GM23338 (cell line): Measurements from ENCODE around the gene ADAMTSL2. TPM values are rescaled to one million over a fixed set of nuclear protein-coding genes. Genes with fewer than 3 reads are reported as not detected.

ENCODE experiments used
- ATAC-seq: fragments of 200-7000 bp; cut with Tn5 transposase; 3 replicates; pipeline ENCODE4 v1.9.1; 2020
- DNase-seq: peaks from one replicate; pipeline ENCODE4 v3.0.0-alpha.2; 2015; ENCODE audit warnings: low spot score
- H2AFZ ChIP-seq: fragments of 200-600 bp; sonication (generic); 2 replicates; pipeline ENCODE4 v1.8.0; 2016; ENCODE audit warnings: antibody characterized with exemption, mild to moderate bottlenecking, moderate library complexity
- H3F3A ChIP-seq: fragments of 200-600 bp; sonication (generic); replicated peaks from 2 replicates; pipeline ENCODE4 v1.8.0; 2017; ENCODE audit warnings: antibody characterized with exemption, mixed run types, low read depth
- H3K27ac ChIP-seq: fragments of 200-600 bp; sonication (generic); 2 replicates; pipeline ENCODE4 v1.6.1; 2016; ENCODE audit warnings: low read depth
- H3K27me3 ChIP-seq: fragments of 200-600 bp; sonication (generic); 2 replicates; pipeline ENCODE4 v1.8.0; 2016; ENCODE audit warnings: mild to moderate bottlenecking, mixed run types, moderate library complexity; ENCODE audit not compliant: insufficient read depth
- H3K36me3 ChIP-seq: fragments of 200-600 bp; sonication (generic); 2 replicates; pipeline ENCODE4 v1.8.0; 2016; ENCODE audit warnings: mild to moderate bottlenecking; ENCODE audit not compliant: insufficient read depth
- H3K4me1 ChIP-seq: fragments of 200-600 bp; sonication (generic); 2 replicates; pipeline ENCODE4 v1.8.0; 2016; ENCODE audit warnings: mild to moderate bottlenecking, moderate library complexity; ENCODE audit not compliant: insufficient read depth
- H3K4me2 ChIP-seq: fragments of 200-600 bp; sonication (generic); 2 replicates; pipeline ENCODE4 v1.7.1; 2017; ENCODE audit warnings: mixed run types
- H3K4me3 ChIP-seq: fragments of 200-600 bp; sonication (generic); 2 replicates; pipeline ENCODE4 v1.6.1; 2016; ENCODE audit warnings: mixed run types
- H3K79me2 ChIP-seq: fragments of 200-600 bp; sonication (generic); replicated peaks from 2 replicates; pipeline ENCODE4 v1.8.0; 2017; ENCODE audit warnings: mild to moderate bottlenecking; ENCODE audit not compliant: insufficient read depth
- H3K9me2 ChIP-seq: fragments of 200-600 bp; sonication (generic); 2 replicates; pipeline ENCODE4 v1.8.0; 2017; ENCODE audit not compliant: insufficient read depth
- H4K20me1 ChIP-seq: fragments of 200-600 bp; sonication (generic); replicated peaks from 2 replicates; pipeline ENCODE4 v1.8.0; 2017; ENCODE audit warnings: mild to moderate bottlenecking; ENCODE audit not compliant: insufficient read depth
- H3K27ac Mint-ChIP-seq: 2 replicates; pipeline ENCODE4 v1.8.0; 2020; ENCODE audit warnings: inconsistent platforms, mild to moderate bottlenecking, moderate library complexity, mixed read lengths
- H3K27me3 Mint-ChIP-seq: 3 replicates; pipeline ENCODE4 v1.8.0; 2022; ENCODE audit warnings: low read depth, mild to moderate bottlenecking, moderate library complexity, mixed read lengths, inconsistent platforms; ENCODE audit not compliant: insufficient read depth, poor library complexity
- H3K36me3 Mint-ChIP-seq: 3 replicates; pipeline ENCODE4 v1.8.0; 2021; ENCODE audit warnings: low read depth, mild to moderate bottlenecking, inconsistent platforms, moderate library complexity, mixed read lengths
- H3K4me1 Mint-ChIP-seq: 3 replicates; pipeline ENCODE4 v1.8.0; 2020; ENCODE audit warnings: mild to moderate bottlenecking, inconsistent platforms, mixed read lengths
- H3K4me3 Mint-ChIP-seq: 3 replicates; pipeline ENCODE4 v1.8.0; 2021; ENCODE audit warnings: moderate library complexity, mild to moderate bottlenecking, inconsistent platforms, mixed read lengths
- H3K9me3 Mint-ChIP-seq: 3 replicates; pipeline ENCODE4 v1.8.0; 2020; ENCODE audit warnings: moderate library complexity, mild to moderate bottlenecking, inconsistent platforms, mixed read lengths
- EZH2 ChIP-seq: fragments of 200-600 bp; sonication (generic); IDR thresholded peaks from one replicate; pipeline ENCODE4 v1.8.0; 2017; ENCODE audit warnings: antibody characterized with exemption, mild to moderate bottlenecking, low read depth; ENCODE audit not compliant: unreplicated experiment
- EZH2phosphoT487 ChIP-seq: fragments of 200-600 bp; sonication (generic); IDR thresholded peaks from one replicate; pipeline ENCODE4 v1.8.1; 2018; ENCODE audit warnings: antibody characterized with exemption; ENCODE audit not compliant: unreplicated experiment
- JUNB ChIP-seq: IDR thresholded peaks from one replicate; pipeline ENCODE4 v1.6.1; 2016; ENCODE audit warnings: antibody characterized with exemption; ENCODE audit not compliant: unreplicated experiment
- NANOG ChIP-seq: IDR thresholded peaks from 2 replicates; pipeline ENCODE4 v1.6.1; 2016; ENCODE audit warnings: antibody characterized with exemption, borderline replicate concordance
- POLR2AphosphoS5 ChIP-seq: IDR thresholded peaks from 2 replicates; pipeline ENCODE4 v1.6.1; 2016; ENCODE audit warnings: antibody characterized with exemption, low read depth
- REST ChIP-seq: IDR thresholded peaks from one replicate; pipeline ENCODE4 v1.6.1; 2018; ENCODE audit warnings: antibody characterized with exemption; ENCODE audit not compliant: unreplicated experiment
- STAT1 ChIP-seq: IDR thresholded peaks from one replicate; pipeline ENCODE4 v1.6.1; 2016; ENCODE audit warnings: antibody characterized with exemption; ENCODE audit not compliant: unreplicated experiment
- ZNF114 ChIP-seq: fragments of 250-450 bp; sonication (Bioruptor Pico); IDR thresholded peaks from 2 replicates; pipeline ENCODE4 v1.5.0; 2020; ENCODE audit warnings: mild to moderate bottlenecking, moderate library complexity
- ZNF331 ChIP-seq: fragments of 250-450 bp; sonication (Bioruptor Pico); IDR thresholded peaks from 2 replicates; pipeline ENCODE4 v1.5.0; 2020; ENCODE audit warnings: low read depth, mild to moderate bottlenecking, moderate library complexity
- polyA plus RNA-seq: library from polyadenylated mRNA; unstranded; fragments of >200 nt; fragmentation: Nextera tagmentation; extraction: Ambion mirVana; gene quantifications from 2 replicates; pipeline ENCODE4 v1.2.1, GENCODE V29; 2016
- total RNA-seq: library from RNA; depleted of rRNA; stranded (reverse); fragments of >200 nt; shearing (Covaris generic); gene quantifications from 2 replicates; pipeline ENCODE4 v1.2.3, GENCODE V29; 2014
- TF ChIP-seq, protein P1 (sequence below): fragments of 250-450 bp; sonication (Bioruptor Pico); IDR thresholded peaks from 2 replicates; pipeline ENCODE4 v1.5.0; 2020; ENCODE audit warnings: mild to moderate bottlenecking, moderate library complexity

The ADAMTSL2 gene
- total and polyA plus RNA-seq, 2 experiments from 2014 or later, result 0.15 to 0.66 TPM

DNA sequence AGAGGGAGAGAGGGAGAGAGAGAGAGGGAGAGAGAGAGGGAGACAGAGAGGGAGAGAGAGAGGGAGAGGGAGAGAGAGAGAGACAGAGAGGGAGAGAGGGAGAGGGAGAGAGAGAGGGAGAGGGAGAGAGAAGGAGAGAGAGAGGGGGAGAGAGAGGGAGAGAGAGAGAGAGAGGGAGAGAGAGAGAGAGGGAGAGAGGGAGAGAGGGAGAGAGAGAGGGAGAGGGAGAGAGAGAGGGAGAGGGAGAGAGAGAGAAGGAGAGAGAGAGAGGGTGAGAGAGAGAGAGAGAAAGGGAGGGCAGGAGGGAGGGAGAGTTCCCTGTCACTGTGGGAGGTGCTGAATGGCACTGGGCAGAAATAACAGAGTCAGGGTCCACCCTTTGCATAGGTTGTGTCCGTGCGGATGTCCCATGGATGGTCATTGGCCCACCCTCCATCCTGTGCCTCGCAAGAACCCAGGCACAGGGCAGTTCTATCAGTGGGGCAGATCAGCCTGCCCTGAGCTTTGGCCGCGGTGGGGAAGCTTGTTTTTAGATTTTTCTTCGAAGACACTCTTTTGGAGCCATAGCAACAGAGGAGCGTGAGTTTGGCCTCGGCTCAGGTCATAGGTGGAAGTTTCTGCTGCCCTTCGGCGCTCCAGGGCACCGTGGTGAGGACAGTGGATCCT is 30.1 kb downstream of the ADAMTSL2 start:
- DNase-seq (no peak), ATAC-seq (no peak; the same call in 1 of the 3 replicates)
- H3K36me3 ChIP-seq, result no peaks in the 10 kb centered on the region
- H3K4me2 ChIP-seq, result no peak overlapping the region
- no peak overlapping the region for H3K4me3 ChIP-seq
- H3K9me2 ChIP-seq, result no peaks in the 10 kb centered on the region
- Mint-ChIP-seq H3K27me3 (peaks cover 8% of the 10 kb centered on the region), H3K4me3 (no peak overlapping the region), H3K9me3 (no peaks in the 10 kb centered on the region; the same call in 2 of the 3 replicates), H3K36me3 (no peaks in the 10 kb centered on the region; the same call in 2 of the 3 replicates), H3K27ac (no peak overlapping the region), H3K4me1 (peaks cover 19% of the 10 kb centered on the region)
- 0 out of 2 replicates have a peak overlapping the region, but pooled peaks have one; percentile 32 for H3K27ac ChIP-seq
- H4K20me1 ChIP-seq, result no peaks in the 10 kb centered on the region
- H3K4me1 ChIP-seq, result no peaks in the 10 kb centered on the region
- H2AFZ ChIP-seq, result no peak overlapping the region
- no peaks in the 10 kb centered on the region for H3K27me3 ChIP-seq
- H3F3A ChIP-seq, result no peaks in the 10 kb centered on the region
- no peaks in the 10 kb centered on the region for H3K79me2 ChIP-seq
- TF ChIP-seq EZH2 (no peak), ZNF331 (CRISPR knock-in tag) (no peak), JUNB (no peak)

DNA sequence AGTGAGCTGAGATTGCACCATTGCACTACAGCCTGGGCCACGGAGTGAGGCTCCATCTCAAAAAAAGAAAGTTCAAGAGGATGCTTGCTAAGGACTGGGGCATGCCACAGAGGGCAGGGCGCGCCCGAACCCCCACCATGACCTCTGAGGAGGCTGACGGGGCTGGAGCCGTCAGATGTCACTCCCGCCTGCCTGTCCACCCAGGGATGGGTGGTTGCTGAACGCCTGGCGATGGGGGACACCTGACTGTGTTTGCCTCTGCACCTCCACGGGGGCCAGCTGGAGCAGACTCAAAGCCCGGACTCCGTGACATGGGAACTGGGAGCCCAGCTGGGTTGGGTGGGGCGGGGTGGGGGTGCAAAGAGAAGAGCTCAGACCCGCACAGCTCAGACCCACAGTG is 31.9 kb downstream of the ADAMTSL2 start:
- DNase-seq (no peak), ATAC-seq (no peak)
- no peaks in the 10 kb centered on the region for H3K27me3 ChIP-seq
- H4K20me1 ChIP-seq, result no peaks in the 10 kb centered on the region
- no peaks in the 10 kb centered on the region for H3K36me3 ChIP-seq
- peaks cover 4% of the 10 kb centered on the region for H3K27me3 Mint-ChIP-seq
- peaks cover 20% of the 10 kb centered on the region for H3K4me1 Mint-ChIP-seq
- no peak overlapping the region for H3K4me2 ChIP-seq
- no peaks in the 10 kb centered on the region for H3K9me3 Mint-ChIP-seq
- no peak overlapping the region for H3K4me3 Mint-ChIP-seq
- no peaks in the 10 kb centered on the region; the same call in 2 of the 3 replicates for H3K36me3 Mint-ChIP-seq
- no peak overlapping the region for H2AFZ ChIP-seq
- no peaks in the 10 kb centered on the region for H3K79me2 ChIP-seq
- no peak overlapping the region for H3K4me3 ChIP-seq
- no peak overlapping the region; the same call in 1 of the 2 replicates for H3K27ac Mint-ChIP-seq
- no peaks in the 10 kb centered on the region for H3K9me2 ChIP-seq
- H3F3A ChIP-seq, result no peaks in the 10 kb centered on the region
- H3K27ac ChIP-seq, result no peak overlapping the region
- no peaks in the 10 kb centered on the region for H3K4me1 ChIP-seq
- TF ChIP-seq NANOG, result no peak
- no peak for TF ChIP-seq EZH2
- TF ChIP-seq EZH2phosphoT487, result no peak
- TF ChIP-seq, protein P1, sequence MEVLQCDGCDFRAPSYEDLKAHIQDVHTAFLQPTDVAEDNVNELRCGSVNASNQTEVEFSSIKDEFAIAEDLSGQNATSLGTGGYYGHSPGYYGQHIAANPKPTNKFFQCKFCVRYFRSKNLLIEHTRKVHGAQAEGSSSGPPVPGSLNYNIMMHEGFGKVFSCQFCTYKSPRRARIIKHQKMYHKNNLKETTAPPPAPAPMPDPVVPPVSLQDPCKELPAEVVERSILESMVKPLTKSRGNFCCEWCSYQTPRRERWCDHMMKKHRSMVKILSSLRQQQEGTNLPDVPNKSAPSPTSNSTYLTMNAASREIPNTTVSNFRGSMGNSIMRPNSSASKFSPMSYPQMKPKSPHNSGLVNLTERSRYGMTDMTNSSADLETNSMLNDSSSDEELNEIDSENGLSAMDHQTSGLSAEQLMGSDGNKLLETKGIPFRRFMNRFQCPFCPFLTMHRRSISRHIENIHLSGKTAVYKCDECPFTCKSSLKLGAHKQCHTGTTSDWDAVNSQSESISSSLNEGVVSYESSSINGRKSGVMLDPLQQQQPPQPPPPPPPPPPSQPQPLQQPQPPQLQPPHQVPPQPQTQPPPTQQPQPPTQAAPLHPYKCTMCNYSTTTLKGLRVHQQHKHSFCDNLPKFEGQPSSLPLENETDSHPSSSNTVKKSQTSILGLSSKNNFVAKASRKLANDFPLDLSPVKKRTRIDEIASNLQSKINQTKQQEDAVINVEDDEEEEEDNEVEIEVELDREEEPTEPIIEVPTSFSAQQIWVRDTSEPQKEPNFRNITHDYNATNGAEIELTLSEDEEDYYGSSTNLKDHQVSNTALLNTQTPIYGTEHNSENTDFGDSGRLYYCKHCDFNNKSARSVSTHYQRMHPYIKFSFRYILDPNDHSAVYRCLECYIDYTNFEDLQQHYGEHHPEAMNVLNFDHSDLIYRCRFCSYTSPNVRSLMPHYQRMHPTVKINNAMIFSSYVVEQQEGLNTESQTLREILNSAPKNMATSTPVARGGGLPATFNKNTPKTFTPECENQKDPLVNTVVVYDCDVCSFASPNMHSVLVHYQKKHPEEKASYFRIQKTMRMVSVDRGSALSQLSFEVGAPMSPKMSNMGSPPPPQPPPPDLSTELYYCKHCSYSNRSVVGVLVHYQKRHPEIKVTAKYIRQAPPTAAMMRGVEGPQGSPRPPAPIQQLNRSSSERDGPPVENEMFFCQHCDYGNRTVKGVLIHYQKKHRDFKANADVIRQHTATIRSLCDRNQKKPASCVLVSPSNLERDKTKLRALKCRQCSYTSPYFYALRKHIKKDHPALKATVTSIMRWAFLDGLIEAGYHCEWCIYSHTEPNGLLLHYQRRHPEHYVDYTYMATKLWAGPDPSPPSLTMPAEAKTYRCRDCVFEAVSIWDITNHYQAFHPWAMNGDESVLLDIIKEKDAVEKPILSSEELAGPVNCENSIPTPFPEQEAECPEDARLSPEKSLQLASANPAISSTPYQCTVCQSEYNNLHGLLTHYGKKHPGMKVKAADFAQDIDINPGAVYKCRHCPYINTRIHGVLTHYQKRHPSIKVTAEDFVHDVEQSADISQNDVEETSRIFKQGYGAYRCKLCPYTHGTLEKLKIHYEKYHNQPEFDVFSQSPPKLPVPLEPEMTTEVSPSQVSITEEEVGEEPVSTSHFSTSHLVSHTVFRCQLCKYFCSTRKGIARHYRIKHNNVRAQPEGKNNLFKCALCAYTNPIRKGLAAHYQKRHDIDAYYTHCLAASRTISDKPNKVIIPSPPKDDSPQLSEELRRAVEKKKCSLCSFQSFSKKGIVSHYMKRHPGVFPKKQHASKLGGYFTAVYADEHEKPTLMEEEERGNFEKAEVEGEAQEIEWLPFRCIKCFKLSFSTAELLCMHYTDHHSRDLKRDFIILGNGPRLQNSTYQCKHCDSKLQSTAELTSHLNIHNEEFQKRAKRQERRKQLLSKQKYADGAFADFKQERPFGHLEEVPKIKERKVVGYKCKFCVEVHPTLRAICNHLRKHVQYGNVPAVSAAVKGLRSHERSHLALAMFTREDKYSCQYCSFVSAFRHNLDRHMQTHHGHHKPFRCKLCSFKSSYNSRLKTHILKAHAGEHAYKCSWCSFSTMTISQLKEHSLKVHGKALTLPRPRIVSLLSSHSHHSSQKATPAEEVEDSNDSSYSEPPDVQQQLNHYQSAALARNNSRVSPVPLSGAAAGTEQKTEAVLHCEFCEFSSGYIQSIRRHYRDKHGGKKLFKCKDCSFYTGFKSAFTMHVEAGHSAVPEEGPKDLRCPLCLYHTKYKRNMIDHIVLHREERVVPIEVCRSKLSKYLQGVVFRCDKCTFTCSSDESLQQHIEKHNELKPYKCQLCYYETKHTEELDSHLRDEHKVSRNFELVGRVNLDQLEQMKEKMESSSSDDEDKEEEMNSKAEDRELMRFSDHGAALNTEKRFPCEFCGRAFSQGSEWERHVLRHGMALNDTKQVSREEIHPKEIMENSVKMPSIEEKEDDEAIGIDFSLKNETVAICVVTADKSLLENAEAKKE, result no peak
- no peak for TF ChIP-seq ZNF114
- no peak for TF ChIP-seq STAT1
- TF ChIP-seq JUNB, result no peak
- no peak for TF ChIP-seq REST
- no peak for TF ChIP-seq POLR2AphosphoS5
